ENCODE measurements around the gene KCTD11. TPM values are rescaled to one million over a fixed set of nuclear protein-coding genes. Genes with fewer than 3 reads are reported as not detected.
A peak's percentile ranks its signal among the peaks of the same experiment; 100 is the strongest.

Gene KCTD11
- polyA plus RNA-seq, 3 donors = 3.4 to 5.6 (median 3.6) TPM

DNA sequence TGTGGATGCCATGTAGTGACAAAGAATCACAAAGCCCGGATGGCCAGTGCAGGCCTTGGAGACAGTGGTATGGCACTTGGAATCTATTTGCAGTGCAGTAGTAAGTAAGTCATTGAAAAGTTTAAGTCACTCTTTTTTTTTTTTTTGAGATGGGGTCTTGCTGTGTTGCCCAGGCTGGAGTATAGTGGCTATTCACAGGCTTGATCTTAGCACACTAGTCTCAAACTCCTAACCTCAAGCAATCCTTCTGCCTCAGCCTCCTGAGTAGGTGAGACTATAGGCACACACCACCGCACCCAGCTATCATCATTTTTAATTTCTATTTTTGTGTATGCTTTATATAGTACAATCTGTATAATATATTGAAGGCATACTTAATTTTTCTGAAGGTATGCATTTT is 46.6 kb downstream of the KCTD11 start:
- Histone ChIP-seq H3K4me3 (replicated peaks in 1 of 3; ENCODE audit: low read depth in 2 of 3, low read length in 3 of 3) (no peak overlapping the region), H3K9ac (ENCODE audit: insufficient read depth, low read length, poor library complexity, severe bottlenecking) (no peak overlapping the region), H3K36me3 (replicated peaks in 1 of 2; ENCODE audit: control insufficient read depth in 1 of 2, insufficient read depth in 2 of 2, low read length in 2 of 2) (no peaks in the 10 kb centered on the region), H3K27ac (ENCODE audit: low read depth in 1 of 2, low read length in 2 of 2) (no peak overlapping the region), H4K20me1 (ENCODE audit: insufficient read depth, low read length) (no peaks in the 10 kb centered on the region), H3K4me2 (replicated peaks; ENCODE audit: extremely low read depth, low read length, poor library complexity, severe bottlenecking) (no peak overlapping the region), H3K9me3 (replicated peaks in 1 of 2; ENCODE audit: control insufficient read depth in 1 of 2, insufficient read depth in 1 of 2, low read length in 2 of 2) (no peaks in the 10 kb centered on the region), H3K27me3 (ENCODE audit: control insufficient read depth in 2 of 2, insufficient read depth in 2 of 2, low read length in 2 of 2) (no peaks in the 10 kb centered on the region), H3K4me1 (ENCODE audit: control insufficient read depth in 1 of 2, insufficient read depth in 2 of 2, low read length in 2 of 2) (peaks cover 19 to 23% of the 10 kb centered on the region in 2 donors), H3K79me2 (ENCODE audit: insufficient read depth, low read length) (peaks cover 3% of the 10 kb centered on the region), H2AFZ (ENCODE audit: insufficient read depth, low read depth, low read length, poor library complexity, severe bottlenecking) (no peak overlapping the region)
- H3K27me3 Mint-ChIP-seq (ENCODE audit: low read depth in 3 of 3) = peaks cover 0 to 6% (median 0%) of the 10 kb centered on the region in 3 donors
- H3K9me3 Mint-ChIP-seq = peaks cover 0 to 3% (median 0%) of the 10 kb centered on the region in 7 donors
- whole genome bisulfite sequencing (ENCODE audit: insufficient coverage) = no CpG with 5 or more reads among the region's 2 CpGs
- no peak overlapping the region for H3K27ac Mint-ChIP-seq
- TF ChIP-seq CTCF (IDR thresholded peaks at IDR 0.05) = no peak
- DNase-seq = no peak
- peaks cover 0 to 5% of the 10 kb centered on the region in 2 donors for H3K36me3 Mint-ChIP-seq
- intact Hi-C loops (cut with micrococcal nuclease) = no loop called here
- peaks cover 18% of the 10 kb centered on the region for H3K4me1 Mint-ChIP-seq
- no peak overlapping the region for H3K4me3 Mint-ChIP-seq

DNA sequence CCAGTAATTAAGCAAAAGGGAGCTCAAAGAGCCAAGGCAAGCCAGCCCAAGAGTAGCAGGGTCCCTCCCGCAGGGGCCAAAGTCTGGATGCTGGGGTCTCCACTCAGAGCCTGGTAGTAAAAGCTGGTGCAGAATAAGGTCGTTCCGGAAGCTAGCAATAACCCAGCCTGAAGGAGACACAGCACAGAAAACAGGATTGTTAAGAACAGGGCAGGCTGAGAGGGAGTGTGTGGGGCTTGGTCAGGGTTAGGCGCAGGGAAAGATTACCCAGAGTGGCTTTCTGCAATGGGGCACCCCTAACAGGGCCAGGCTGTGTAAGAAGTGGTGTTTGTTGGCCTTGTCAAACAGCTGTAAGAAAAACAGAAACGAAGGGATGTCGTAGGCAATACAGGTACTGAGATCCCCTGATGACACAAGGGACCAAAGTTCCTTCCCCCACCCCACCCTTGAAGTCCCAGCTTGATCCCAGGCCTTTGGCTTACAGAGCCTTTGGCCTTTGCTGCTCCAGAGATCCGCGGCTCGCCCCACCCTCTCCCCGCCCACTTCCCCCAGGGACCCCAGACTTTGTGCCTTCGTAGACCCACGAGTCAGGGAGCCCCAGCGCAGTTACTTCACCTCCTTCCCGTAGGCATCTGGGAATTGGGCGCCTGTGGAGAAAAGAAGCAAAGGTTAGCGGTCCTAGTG is 51.2 kb downstream of the KCTD11 start:
- H3K27me3 ChIP-seq (ENCODE audit: control insufficient read depth in 2 of 2, insufficient read depth in 2 of 2, low read length in 2 of 2) = peaks cover 4 to 25% of the 10 kb centered on the region in 2 donors
- H3K27ac ChIP-seq (ENCODE audit: low read depth in 1 of 2, low read length in 2 of 2) = peak overlapping the region; percentile 59 to 70
- peaks cover 13 to 24% of the 10 kb centered on the region in 2 donors for H3K4me1 ChIP-seq (ENCODE audit: control insufficient read depth in 1 of 2, insufficient read depth in 2 of 2, low read length in 2 of 2)
- peaks cover 3% of the 10 kb centered on the region for H3K79me2 ChIP-seq (ENCODE audit: insufficient read depth, low read length)
- peak overlapping the region; percentile 62 for H3K9ac ChIP-seq (ENCODE audit: insufficient read depth, low read length, poor library complexity, severe bottlenecking)
- DNase-seq = peak in 1 of 3 donors; percentile 3
- peak overlapping the region; percentile 57 to 86 (median 62) for H3K4me3 ChIP-seq (replicated peaks in 1 of 3; ENCODE audit: low read depth in 2 of 3, low read length in 3 of 3)
- TF ChIP-seq CTCF (IDR thresholded peaks at IDR 0.05) = no peak
- peak overlapping the region; percentile 92 for H3K4me2 ChIP-seq (replicated peaks; ENCODE audit: extremely low read depth, low read length, poor library complexity, severe bottlenecking)
- intact Hi-C loops (cut with micrococcal nuclease) = loop anchor here in 1 of 2 donors (2.0 to 10.0 kb wide), 4 partner anchors 74 to 188 kb away; partner anchors contain the start of genes ACADVL, CTDNEP1, DLG4 and ELP5
- H3K4me3 Mint-ChIP-seq = peak overlapping the region; percentile 86 to 89
- WGBS (ENCODE audit: insufficient coverage) = 34% methylated on average over 8 of the region's 16 CpGs
- peaks cover 0 to 11% (median 0%) of the 10 kb centered on the region in 7 donors for H3K9me3 Mint-ChIP-seq
- H3K9me3 ChIP-seq (replicated peaks in 1 of 2; ENCODE audit: control insufficient read depth in 1 of 2, insufficient read depth in 1 of 2, low read length in 2 of 2) = no peaks in the 10 kb centered on the region
- no peaks in the 10 kb centered on the region for H3K36me3 ChIP-seq (replicated peaks in 1 of 2; ENCODE audit: control insufficient read depth in 1 of 2, insufficient read depth in 2 of 2, low read length in 2 of 2)
- peaks cover 21% of the 10 kb centered on the region for H3K4me1 Mint-ChIP-seq
- H3K36me3 Mint-ChIP-seq = peaks cover 5% of the 10 kb centered on the region in 2 donors
- peak overlapping the region; percentile 67 to 98 (median 92) for H3K27ac Mint-ChIP-seq
- peak overlapping the region; percentile 90 for H2AFZ ChIP-seq (ENCODE audit: insufficient read depth, low read depth, low read length, poor library complexity, severe bottlenecking)
- no peaks in the 10 kb centered on the region for H4K20me1 ChIP-seq (ENCODE audit: insufficient read depth, low read length)
- peaks cover 26 to 33% (median 26%) of the 10 kb centered on the region in 3 donors for H3K27me3 Mint-ChIP-seq (ENCODE audit: low read depth in 3 of 3)
